NCI-H1105 (cell line): ENCODE results near the gene IP6K3.

Experiments
- DNase-seq: peaks from one replicate; lab custom pipeline; 2025; lab: John Stamatoyannopoulos, UW

Gene IP6K3

GRCh38 chr6:33746651-33747100 lies at the start of gene IP6K3:
IP6K3 (minus strand) TSS chr6:33746905; CDS start chr6:33735476, 11,429 bp downstream.
- DNase-seq, result no peak

- DNase-seq, result no peak
Measured at GRCh38 chr6:33794910-33795623, 48.4 kb upstream of the IP6K3 start.

- DNase-seq, result no peak
Measured at GRCh38 chr6:33792981-33793380, 46.3 kb upstream of the IP6K3 start.

- DNase-seq, result no peak
Measured at GRCh38 chr6:33791620-33792019, 44.9 kb upstream of the IP6K3 start.

GRCh38 chr6:33790910-33791309 lies 44.2 kb upstream of the IP6K3 start:
- DNase-seq, result no peak

GRCh38 chr6:33790379-33790778 lies 43.7 kb upstream of the IP6K3 start:
- no peak for DNase-seq

GRCh38 chr6:33789550-33789895 lies 42.8 kb upstream of the IP6K3 start:
- DNase-seq, result no peak

GRCh38 chr6:33788694-33789549 lies 42.2 kb upstream of the IP6K3 start, which contains the start of gene LEMD2:
LEMD2 (minus strand) TSS chr6:33789130; CDS start chr6:33789116, 14 bp downstream.
- peak; percentile 93 for DNase-seq

GRCh38 chr6:33787954-33788693 lies 41.4 kb upstream of the IP6K3 start:
- DNase-seq, result peak; percentile 45

- no peak for DNase-seq
Measured at GRCh38 chr6:33787346-33787953, 40.7 kb upstream of the IP6K3 start.

GRCh38 chr6:33786736-33787135 lies 40.0 kb upstream of the IP6K3 start:
- DNase-seq, result no peak

- no peak for DNase-seq
Measured at GRCh38 chr6:33785778-33786177, 39.1 kb upstream of the IP6K3 start.

GRCh38 chr6:33784787-33785186 lies 38.1 kb upstream of the IP6K3 start:
- no peak for DNase-seq

- no peak for DNase-seq
Measured at GRCh38 chr6:33783781-33784520, 37.2 kb upstream of the IP6K3 start.

GRCh38 chr6:33782561-33782960 lies 35.9 kb upstream of the IP6K3 start:
- DNase-seq, result no peak

GRCh38 chr6:33781131-33781975 lies 34.6 kb upstream of the IP6K3 start:
- no peak for DNase-seq

- no peak for DNase-seq
Measured at GRCh38 chr6:33779895-33780294, 33.2 kb upstream of the IP6K3 start.

- DNase-seq, result no peak
Measured at GRCh38 chr6:33779290-33779689, 32.6 kb upstream of the IP6K3 start.

- DNase-seq, result no peak
Measured at GRCh38 chr6:33778444-33779121, 31.9 kb upstream of the IP6K3 start.
